Large intestine (tissue), 3 donors: Measurements from ENCODE around the gene SENP3. TPM values are rescaled to one million over a fixed set of nuclear protein-coding genes. Genes with fewer than 3 reads are reported as not detected.

Source experiments
- DNase-seq, 2 donors: peaks; one replicate each; pipeline versions ENCODE4 v3.0.0 to v3.0.0-alpha.2; 2013
- H3K27ac ChIP-seq: one replicate; pipeline ENCODE4 v1.5.1; 2013; ENCODE audit warnings: low read length
- H3K27me3 ChIP-seq: 2 replicates; pipeline ENCODE4 v1.6.1; 2013; ENCODE audit warnings: low read length; ENCODE audit not compliant: control insufficient read depth, insufficient read depth
- H3K36me3 ChIP-seq: 2 replicates; pipeline ENCODE4 v1.6.1; 2013; ENCODE audit warnings: low read length; ENCODE audit not compliant: control insufficient read depth, insufficient read depth
- H3K4me1 ChIP-seq: one replicate; pipeline ENCODE4 v1.6.1; 2013; ENCODE audit warnings: low read length; ENCODE audit not compliant: control insufficient read depth, insufficient read depth
- H3K4me3 ChIP-seq: one replicate; pipeline ENCODE4 v1.5.1; 2013; ENCODE audit warnings: low read length
- H3K9me3 ChIP-seq: one replicate; pipeline ENCODE4 v1.6.1; 2013; ENCODE audit warnings: mild to moderate bottlenecking, low read depth, low read length, moderate library complexity; ENCODE audit not compliant: control insufficient read depth
- WGBS: methylation state at CpG from one replicate; pipeline ENCODE4 v1.1.5; 2013; ENCODE audit warnings: low lambda C conversion rate; ENCODE audit not compliant: insufficient coverage; 5-methylcytosine and 5-hydroxymethylcytosine counted together
- polyA plus RNA-seq: library from polyadenylated mRNA; unstranded; fragments of 120-200 nt; gene quantifications from one replicate; pipeline ENCODE4 v1.2.1, GENCODE V29; 2013

Gene SENP3
- polyA plus RNA-seq, 1 donor: 47.7 TPM

- H3K36me3 ChIP-seq: peaks cover 44% of the 10 kb centered on the region
- H3K27me3 ChIP-seq: no peaks in the 10 kb centered on the region
- no peaks in the 10 kb centered on the region for H3K9me3 ChIP-seq
- no CpG with 5 or more reads among the region's 30 CpGs for WGBS
- H3K4me1 ChIP-seq: peaks cover 43% of the 10 kb centered on the region
- H3K4me3 ChIP-seq: no peak overlapping the region
- no peak overlapping the region for H3K27ac ChIP-seq
- DNase-seq: no peak
Measured at GRCh38 chr17:7563115-7563869, 1.6 kb downstream of the SENP3 start.

DNA sequence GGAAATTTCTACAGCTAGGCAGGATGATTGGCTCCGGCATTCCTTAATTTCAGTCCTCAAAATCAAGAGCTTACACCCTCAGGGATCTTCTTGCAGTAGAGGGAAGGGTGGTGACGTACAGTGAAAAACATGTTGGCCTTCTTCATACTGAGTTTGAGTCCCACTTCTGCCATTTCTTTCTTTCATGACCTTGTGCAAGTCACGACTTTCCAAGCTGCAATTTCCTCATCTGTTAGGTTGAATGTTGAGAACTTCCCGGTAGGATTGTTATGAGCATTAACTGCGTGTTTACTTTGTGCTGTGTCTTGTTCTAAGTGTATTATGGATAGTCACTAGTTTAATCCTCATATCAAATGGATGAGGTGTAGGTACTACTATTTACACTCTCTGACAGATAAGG is 7.9 kb downstream of the SENP3 start:
- H3K27ac ChIP-seq: no peak overlapping the region
- H3K27me3 ChIP-seq: no peaks in the 10 kb centered on the region
- H3K4me1 ChIP-seq: peaks cover 6% of the 10 kb centered on the region
- WGBS: no CpG with 5 or more reads among the region's 5 CpGs
- peaks cover 64% of the 10 kb centered on the region for H3K36me3 ChIP-seq
- peaks cover 7% of the 10 kb centered on the region for H3K9me3 ChIP-seq
- no peak for DNase-seq
- no peak overlapping the region for H3K4me3 ChIP-seq

DNA sequence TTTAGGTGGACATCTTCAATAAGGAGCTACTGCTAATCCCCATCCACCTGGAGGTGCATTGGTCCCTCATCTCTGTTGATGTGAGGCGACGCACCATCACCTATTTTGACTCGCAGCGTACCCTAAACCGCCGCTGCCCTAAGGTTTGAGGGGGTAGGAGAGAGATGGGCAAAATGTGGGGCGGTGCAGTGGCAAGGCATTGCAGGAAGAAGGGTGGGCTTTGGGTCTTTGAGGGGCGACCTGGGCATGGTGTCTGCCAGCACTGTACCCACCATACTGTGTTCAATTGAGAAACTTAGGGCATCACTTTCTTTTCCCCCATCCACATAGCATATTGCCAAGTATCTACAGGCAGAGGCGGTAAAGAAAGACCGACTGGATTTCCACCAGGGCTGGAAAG is 8.6 kb downstream of the SENP3 start:
- no CpG with 5 or more reads among the region's 10 CpGs for WGBS
- H3K36me3 ChIP-seq: peaks cover 64% of the 10 kb centered on the region
- H3K4me1 ChIP-seq: peaks cover 14% of the 10 kb centered on the region
- H3K27me3 ChIP-seq: no peaks in the 10 kb centered on the region
- H3K9me3 ChIP-seq: peaks cover 7% of the 10 kb centered on the region
- DNase-seq: no peak
- no peak overlapping the region for H3K27ac ChIP-seq
- no peak overlapping the region for H3K4me3 ChIP-seq

GRCh38 chr17:7572338-7572587 is 10.5 kb downstream of the SENP3 start:
- Histone ChIP-seq H3K27me3 (no peaks in the 10 kb centered on the region), H3K36me3 (peaks cover 64% of the 10 kb centered on the region), H3K4me3 (peak overlapping the region; percentile 61), H3K4me1 (peaks cover 29% of the 10 kb centered on the region), H3K9me3 (peaks cover 7% of the 10 kb centered on the region), H3K27ac (peak overlapping the region; percentile 93)
- DNase-seq: no peak
- WGBS: no CpG with 5 or more reads among the region's 11 CpGs

- peak overlapping the region; percentile 98 for H3K4me3 ChIP-seq
- no CpG with 5 or more reads among the region's 73 CpGs for WGBS
- no peaks in the 10 kb centered on the region for H3K27me3 ChIP-seq
- H3K4me1 ChIP-seq: peaks cover 34% of the 10 kb centered on the region
- DNase-seq: peak; percentile 99 to 100
- peak overlapping the region; percentile 95 for H3K27ac ChIP-seq
- peaks cover 7% of the 10 kb centered on the region for H3K9me3 ChIP-seq
- H3K36me3 ChIP-seq: peaks cover 65% of the 10 kb centered on the region
Measured at GRCh38 chr17:7572588-7573323, 11.0 kb downstream of the SENP3 start.

- peak; percentile 89 to 91 for DNase-seq
- peaks cover 41% of the 10 kb centered on the region for H3K4me1 ChIP-seq
- H3K9me3 ChIP-seq: peaks cover 7% of the 10 kb centered on the region
- peaks cover 72% of the 10 kb centered on the region for H3K36me3 ChIP-seq
- no CpG with 5 or more reads among the region's 71 CpGs for WGBS
- peak overlapping the region; percentile 98 for H3K4me3 ChIP-seq
- no peaks in the 10 kb centered on the region for H3K27me3 ChIP-seq
- H3K27ac ChIP-seq: peak overlapping the region; percentile 95
Measured at GRCh38 chr17:7573324-7574080, 11.8 kb downstream of the SENP3 start.

DNA sequence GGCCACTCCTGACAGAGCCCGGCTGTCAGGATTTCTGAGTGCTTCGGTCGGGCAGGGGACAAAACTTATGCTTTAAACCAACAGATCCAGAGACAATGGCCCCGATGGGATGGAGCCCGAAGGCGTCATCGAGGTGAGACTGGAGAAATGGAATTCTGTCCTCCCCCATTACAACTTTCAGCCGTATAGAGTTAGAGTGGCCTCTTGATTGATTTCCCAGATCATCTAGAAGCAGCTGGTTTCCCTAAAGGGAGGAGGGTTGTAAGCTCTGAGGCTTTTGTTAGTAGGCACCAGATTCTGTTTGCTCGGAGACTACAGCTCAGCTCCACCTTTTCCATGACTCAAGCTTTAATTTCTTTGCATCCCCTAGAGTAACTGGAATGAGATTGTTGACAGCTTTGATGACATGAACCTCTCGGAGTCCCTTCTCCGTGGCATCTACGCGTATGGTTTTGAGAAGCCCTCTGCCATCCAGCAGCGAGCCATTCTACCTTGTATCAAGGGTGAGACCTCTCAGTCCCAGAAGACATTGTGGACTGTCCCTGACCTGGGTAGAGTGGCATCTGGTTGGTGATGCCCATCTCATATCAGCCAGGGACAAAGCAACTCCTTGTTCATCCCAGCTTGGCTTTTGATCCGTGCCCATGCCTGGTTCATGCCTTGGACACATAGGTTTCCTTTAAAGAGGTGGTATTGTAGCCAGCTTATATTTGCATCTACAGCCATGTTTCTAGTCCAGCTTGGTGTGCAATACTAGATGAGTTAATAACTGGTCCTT is 12.6 kb downstream of the SENP3 start:
- peak overlapping the region; percentile 98 for H3K4me3 ChIP-seq
- no peaks in the 10 kb centered on the region for H3K27me3 ChIP-seq
- H3K9me3 ChIP-seq: peaks cover 7% of the 10 kb centered on the region
- peak overlapping the region; percentile 95 for H3K27ac ChIP-seq
- H3K4me1 ChIP-seq: peaks cover 47% of the 10 kb centered on the region
- WGBS: no CpG with 5 or more reads among the region's 15 CpGs
- no peak for DNase-seq
- H3K36me3 ChIP-seq: peaks cover 75% of the 10 kb centered on the region

DNA sequence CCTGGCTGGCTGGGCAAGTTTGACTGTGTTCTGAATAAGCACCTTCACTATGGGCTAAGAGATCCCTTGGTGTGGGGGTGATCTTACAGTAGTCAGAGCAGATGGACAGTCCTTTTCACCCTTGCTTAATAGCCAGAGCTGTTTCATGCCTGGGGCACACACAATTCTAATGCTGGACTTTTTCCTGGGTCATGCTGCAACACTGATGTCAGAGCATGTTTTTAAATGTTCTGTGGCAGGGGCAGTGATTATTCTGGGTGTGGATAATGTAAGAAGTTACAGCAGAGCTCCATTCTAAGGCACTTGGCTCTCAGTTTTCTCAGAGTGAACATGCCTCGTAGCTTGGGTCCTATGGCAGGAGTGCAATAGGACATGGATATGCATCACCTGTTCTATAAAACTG is 13.8 kb downstream of the SENP3 start:
- Histone ChIP-seq H3K27me3 (no peaks in the 10 kb centered on the region), H3K4me3 (no peak overlapping the region), H3K27ac (peak overlapping the region; percentile 95), H3K36me3 (peaks cover 64% of the 10 kb centered on the region), H3K4me1 (peaks cover 55% of the 10 kb centered on the region), H3K9me3 (peaks cover 7% of the 10 kb centered on the region)
- no CpG with 5 or more reads among the region's 1 CpG for WGBS
- no peak for DNase-seq

GRCh38 chr17:7575959-7576358 is 14.2 kb downstream of the SENP3 start:
- Histone ChIP-seq H3K4me3 (no peak overlapping the region), H3K36me3 (peaks cover 64% of the 10 kb centered on the region)
- 63% methylated on average over 2 of the region's 7 CpGs for WGBS

DNA sequence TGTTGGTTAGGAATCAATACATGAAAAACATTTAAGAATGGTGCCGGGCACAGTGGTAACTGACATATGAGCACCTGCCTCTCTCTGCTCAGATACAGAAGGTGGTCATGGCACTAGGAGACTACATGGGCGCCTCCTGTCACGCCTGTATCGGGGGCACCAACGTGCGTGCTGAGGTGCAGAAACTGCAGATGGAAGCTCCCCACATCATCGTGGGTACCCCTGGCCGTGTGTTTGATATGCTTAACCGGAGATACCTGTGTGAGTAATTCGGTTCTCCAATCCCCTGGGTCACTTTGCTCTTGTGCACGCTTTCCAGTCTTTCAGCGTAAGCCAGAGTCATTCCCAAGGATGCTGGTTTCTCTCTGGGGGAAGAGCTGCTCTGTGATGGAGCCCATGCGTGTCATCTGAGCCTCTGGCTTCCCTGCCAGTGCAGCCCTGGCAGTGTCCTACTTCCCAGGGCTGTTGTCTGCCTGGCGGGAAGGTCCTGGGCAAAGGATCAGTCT is 14.8 kb downstream of the SENP3 start:
- WGBS: 100% methylated on average over 3 of the region's 14 CpGs

More at GRCh38 chr17:7575959-7576358, 14.2 kb downstream of the SENP3 start:
- Histone ChIP-seq H3K27me3 (no peaks in the 10 kb centered on the region), H3K27ac (peak overlapping the region; percentile 95), H3K4me1 (peaks cover 59% of the 10 kb centered on the region), H3K9me3 (peaks cover 7% of the 10 kb centered on the region)
- no peak for DNase-seq

More for the DNA sequence above, 14.8 kb downstream of the SENP3 start:
- no peaks in the 10 kb centered on the region for H3K27me3 ChIP-seq
- H3K27ac ChIP-seq: peak overlapping the region; percentile 95
- H3K9me3 ChIP-seq: peaks cover 7% of the 10 kb centered on the region
- DNase-seq: no peak
- H3K36me3 ChIP-seq: peaks cover 63% of the 10 kb centered on the region
- H3K4me1 ChIP-seq: peaks cover 63% of the 10 kb centered on the region
- no peak overlapping the region for H3K4me3 ChIP-seq
